H1 (cell line): ENCODE measurements around the gene HEATR9.

ENCODE experiments used
- CREB1 ChIP-seq: IDR thresholded peaks from 2 replicates; pipeline ENCODE4 v1.6.1; 2012; ENCODE audit warnings: inconsistent platforms
- CTCF ChIP-seq, 3 experiments: IDR thresholded peaks; 1 replicate in 2 of 3; 2 replicates in 1 of 3; pipeline versions ENCODE4 v1.5.1 to v1.6.1; 2011; ENCODE audit warnings: low read length in 3 of 3, mild to moderate bottlenecking in 3 of 3, inconsistent platforms in 2 of 3, low read depth in 1 of 3, moderate library complexity in 1 of 3; ENCODE audit not compliant: insufficient read depth in 1 of 3; ENCODE audit errors: control extremely low read depth in 1 of 3
- EZH2 ChIP-seq: fragments of 200-600 bp; sonication (generic); IDR thresholded peaks from 2 replicates; pipeline ENCODE4 v1.7.1; 2012; ENCODE audit warnings: low read depth, mild to moderate bottlenecking, moderate library complexity, low read length, inconsistent platforms; ENCODE audit not compliant: severe bottlenecking
- GABPA ChIP-seq: IDR thresholded peaks from 2 replicates; pipeline ENCODE4 v1.6.1; 2011; ENCODE audit warnings: mild to moderate bottlenecking, low read length, moderate library complexity, borderline replicate concordance; ENCODE audit not compliant: insufficient read depth
- POLR2AphosphoS5 ChIP-seq: IDR thresholded peaks from 2 replicates; pipeline ENCODE4 v1.6.1; 2011; ENCODE audit warnings: low read depth, low read length
- RAD21 ChIP-seq, 2 experiments: IDR thresholded peaks in 1 of 2; conservative IDR thresholded peaks in 1 of 2; 2 replicates each; pipeline ENCODE4 v1.6.1; 2011; ENCODE audit warnings: low read depth in 2 of 2, low read length in 2 of 2, improper control_type of control experiment in 1 of 2, inconsistent platforms in 1 of 2, mild to moderate bottlenecking in 1 of 2, moderate library complexity in 1 of 2
- RFX5 ChIP-seq: IDR thresholded peaks from 2 replicates; pipeline ENCODE4 v1.6.1; 2011; ENCODE audit warnings: low read depth, low read length, improper control_type of control experiment, borderline replicate concordance
- SIRT6 ChIP-seq: IDR thresholded peaks from one replicate; pipeline ENCODE4 v1.7.1; 2012; ENCODE audit warnings: low read length, inconsistent platforms
- SP2 ChIP-seq: IDR thresholded peaks from 2 replicates; pipeline ENCODE4 v1.6.1; 2012; ENCODE audit warnings: mild to moderate bottlenecking, low read length, inconsistent platforms
- SUZ12 ChIP-seq: fragments of 200-600 bp; sonication (generic); IDR thresholded peaks from 2 replicates; pipeline ENCODE4 v1.6.1; 2012; ENCODE audit warnings: mild to moderate bottlenecking, inconsistent platforms, low read length, moderate library complexity, mixed read lengths

- TF ChIP-seq EZH2 = no peak
- TF ChIP-seq CREB1 = no peak
- no peak for TF ChIP-seq SUZ12
- no peak for TF ChIP-seq SIRT6
- TF ChIP-seq GABPA = no peak
- TF ChIP-seq RAD21 (IDR thresholded peaks at IDR 0.05 in 1 of 2, conservative IDR thresholded peaks at IDR 0.05 in 1 of 2; ENCODE audit: low read depth in 2 of 2, low read length in 2 of 2) = no peak
- TF ChIP-seq SP2 = no peak
- TF ChIP-seq POLR2AphosphoS5 = no peak
- TF ChIP-seq CTCF (IDR thresholded peaks at IDR 0.05; ENCODE audit: control extremely low read depth in 1 of 3, insufficient read depth in 1 of 3, low read depth in 1 of 3, low read length in 3 of 3) = no peak
- TF ChIP-seq RFX5 = no peak
Observed at GRCh38 chr17:35879773-35880654, 11.3 kb upstream of the HEATR9 start, which contains the start of gene CCL5.
